Chondrocyte (in vitro differentiated cells): ENCODE measurements around the gene AKAP10. TPM values are rescaled to one million over a fixed set of nuclear protein-coding genes. Genes with fewer than 3 reads are reported as not detected.

Experiments used
- DNase-seq: peaks from one replicate; pipeline ENCODE4 v3.0.0; 2021; ENCODE audit warnings: mixed read lengths, low spot score
- H3K27ac Mint-ChIP-seq: one replicate; pipeline ENCODE4 v1.8.0; 2021; ENCODE audit warnings: mild to moderate bottlenecking, moderate library complexity, mixed read lengths; ENCODE audit not compliant: unreplicated experiment
- H3K27me3 Mint-ChIP-seq: 2 replicates; pipeline ENCODE4 v1.8.0; 2021; ENCODE audit warnings: low read depth, mixed read lengths
- H3K36me3 Mint-ChIP-seq: 2 replicates; pipeline ENCODE4 v1.8.0; 2021; ENCODE audit warnings: low read depth, mixed read lengths
- H3K4me1 Mint-ChIP-seq: 2 replicates; pipeline ENCODE4 v1.8.0; 2021; ENCODE audit warnings: low read depth, mild to moderate bottlenecking, mixed read lengths
- H3K4me3 Mint-ChIP-seq: one replicate; pipeline ENCODE4 v1.8.0; 2021; ENCODE audit warnings: mild to moderate bottlenecking, moderate library complexity, mixed read lengths; ENCODE audit not compliant: unreplicated experiment
- H3K9me3 Mint-ChIP-seq: 2 replicates; pipeline ENCODE4 v1.8.0; 2021; ENCODE audit warnings: low read depth, mixed read lengths
- total RNA-seq: library from RNA; stranded (reverse); gene quantifications from 3 replicates; pipeline ENCODE4 v1.2.1, GENCODE V29; 2021
- TF ChIP-seq, protein P1 (sequence below): fragments of 200-600 bp; sonication (generic); IDR thresholded peaks from 2 replicates; pipeline ENCODE4 v1.5.0; 2021; ENCODE audit warnings: antibody characterized with exemption, mild to moderate bottlenecking, moderate library complexity

The AKAP10 gene
- total RNA-seq, 1 donor from 2014 or later, result 25.7 TPM

GRCh38 chr17:19940722-19941464, 36.7 kb downstream of the AKAP10 start:
- no peak for DNase-seq
- TF ChIP-seq, protein P1, sequence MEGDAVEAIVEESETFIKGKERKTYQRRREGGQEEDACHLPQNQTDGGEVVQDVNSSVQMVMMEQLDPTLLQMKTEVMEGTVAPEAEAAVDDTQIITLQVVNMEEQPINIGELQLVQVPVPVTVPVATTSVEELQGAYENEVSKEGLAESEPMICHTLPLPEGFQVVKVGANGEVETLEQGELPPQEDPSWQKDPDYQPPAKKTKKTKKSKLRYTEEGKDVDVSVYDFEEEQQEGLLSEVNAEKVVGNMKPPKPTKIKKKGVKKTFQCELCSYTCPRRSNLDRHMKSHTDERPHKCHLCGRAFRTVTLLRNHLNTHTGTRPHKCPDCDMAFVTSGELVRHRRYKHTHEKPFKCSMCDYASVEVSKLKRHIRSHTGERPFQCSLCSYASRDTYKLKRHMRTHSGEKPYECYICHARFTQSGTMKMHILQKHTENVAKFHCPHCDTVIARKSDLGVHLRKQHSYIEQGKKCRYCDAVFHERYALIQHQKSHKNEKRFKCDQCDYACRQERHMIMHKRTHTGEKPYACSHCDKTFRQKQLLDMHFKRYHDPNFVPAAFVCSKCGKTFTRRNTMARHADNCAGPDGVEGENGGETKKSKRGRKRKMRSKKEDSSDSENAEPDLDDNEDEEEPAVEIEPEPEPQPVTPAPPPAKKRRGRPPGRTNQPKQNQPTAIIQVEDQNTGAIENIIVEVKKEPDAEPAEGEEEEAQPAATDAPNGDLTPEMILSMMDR, result no peak
- Mint-ChIP-seq H3K4me3 (no peak overlapping the region), H3K36me3 (peaks cover 15% of the 10 kb centered on the region), H3K9me3 (no peaks in the 10 kb centered on the region), H3K27ac (no peak overlapping the region), H3K27me3 (no peaks in the 10 kb centered on the region), H3K4me1 (peaks cover 23% of the 10 kb centered on the region)

DNA sequence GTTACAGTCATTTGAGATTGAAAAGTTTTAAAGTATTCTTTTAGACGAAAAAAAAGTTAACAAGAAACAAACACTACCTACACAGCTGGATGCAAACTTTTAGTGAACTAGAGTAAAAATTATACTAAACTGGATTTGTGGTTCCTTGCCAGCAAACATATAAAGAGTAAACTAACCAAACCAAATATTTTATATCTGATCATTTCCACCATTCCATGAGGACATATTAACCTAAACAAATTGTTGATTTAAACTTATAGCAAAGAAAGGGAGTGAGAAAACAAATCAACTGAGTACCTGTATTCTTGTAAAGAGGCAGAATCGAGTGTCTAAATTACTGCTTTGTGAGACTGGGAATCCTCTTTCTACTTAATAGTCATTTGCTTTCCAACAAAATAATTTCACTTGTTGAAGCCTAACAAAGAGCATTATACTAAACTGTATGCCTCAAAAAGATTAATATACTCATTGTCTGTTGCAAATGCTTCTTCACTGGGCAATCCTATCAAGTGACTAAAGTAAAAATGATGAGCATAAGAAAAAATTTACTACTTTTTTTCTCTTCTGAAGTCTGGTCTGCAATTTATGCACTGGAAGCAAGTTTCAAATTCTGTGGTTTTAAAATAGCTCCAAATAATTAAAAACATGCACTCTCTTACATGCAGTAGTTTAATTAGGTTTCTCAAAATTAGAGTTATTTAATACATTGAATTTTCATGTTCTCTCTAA, 37.5 kb downstream of the AKAP10 start:
- H3K27me3 Mint-ChIP-seq, result no peaks in the 10 kb centered on the region
- peaks cover 23% of the 10 kb centered on the region for H3K4me1 Mint-ChIP-seq
- TF ChIP-seq, protein P1, result no peak
- no peak overlapping the region for H3K4me3 Mint-ChIP-seq
- DNase-seq, result no peak
- no peaks in the 10 kb centered on the region for H3K9me3 Mint-ChIP-seq
- H3K27ac Mint-ChIP-seq, result no peak overlapping the region
- H3K36me3 Mint-ChIP-seq, result peaks cover 17% of the 10 kb centered on the region

DNA sequence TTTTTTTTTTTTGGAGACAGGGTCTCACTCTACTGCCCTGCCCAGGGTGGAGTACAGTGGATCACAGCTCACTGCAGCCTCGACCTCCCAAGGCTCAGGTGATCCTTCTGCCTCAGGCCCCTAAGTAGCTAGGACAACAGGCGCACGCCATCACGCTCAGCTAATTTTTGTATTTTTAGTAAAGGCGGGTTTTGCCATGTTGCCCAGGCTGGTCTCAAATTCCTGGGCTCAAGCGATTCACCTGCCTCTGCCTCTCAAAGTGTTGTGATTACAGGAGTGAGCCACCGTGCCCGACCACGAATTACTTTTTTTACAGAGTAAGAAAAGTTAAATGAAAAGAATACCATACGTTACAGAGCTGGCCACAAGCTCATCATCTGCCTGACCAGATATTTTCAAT, 38.9 kb downstream of the AKAP10 start:
- TF ChIP-seq, protein P1, result no peak
- Mint-ChIP-seq H3K4me3 (no peak overlapping the region), H3K4me1 (peaks cover 20% of the 10 kb centered on the region), H3K9me3 (no peaks in the 10 kb centered on the region), H3K27me3 (no peaks in the 10 kb centered on the region), H3K36me3 (peaks cover 12% of the 10 kb centered on the region), H3K27ac (no peak overlapping the region)
- no peak for DNase-seq

DNA sequence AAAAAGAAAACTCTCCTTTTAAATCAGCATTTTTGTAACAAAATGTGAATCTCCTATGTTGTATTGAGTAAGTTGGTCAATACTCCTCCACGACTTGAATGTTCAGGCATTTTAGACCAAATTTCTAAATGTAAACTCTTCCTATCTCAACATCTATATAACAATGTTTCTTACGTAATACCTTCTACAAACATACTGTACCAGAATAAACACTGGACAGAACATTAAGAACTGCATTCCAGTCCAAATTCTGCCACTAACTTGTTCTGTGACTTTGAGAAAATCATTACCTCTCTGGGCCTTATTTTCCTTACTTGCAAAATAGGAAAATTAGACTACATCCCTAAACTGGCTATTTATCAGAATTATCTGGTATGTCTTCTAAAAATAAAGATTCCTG, 40.1 kb downstream of the AKAP10 start:
- no peak for DNase-seq
- Mint-ChIP-seq H3K4me1 (peaks cover 25% of the 10 kb centered on the region), H3K36me3 (peaks cover 17% of the 10 kb centered on the region), H3K4me3 (no peak overlapping the region), H3K27me3 (no peaks in the 10 kb centered on the region), H3K27ac (no peak overlapping the region), H3K9me3 (no peaks in the 10 kb centered on the region)
- TF ChIP-seq, protein P1, result no peak

DNA sequence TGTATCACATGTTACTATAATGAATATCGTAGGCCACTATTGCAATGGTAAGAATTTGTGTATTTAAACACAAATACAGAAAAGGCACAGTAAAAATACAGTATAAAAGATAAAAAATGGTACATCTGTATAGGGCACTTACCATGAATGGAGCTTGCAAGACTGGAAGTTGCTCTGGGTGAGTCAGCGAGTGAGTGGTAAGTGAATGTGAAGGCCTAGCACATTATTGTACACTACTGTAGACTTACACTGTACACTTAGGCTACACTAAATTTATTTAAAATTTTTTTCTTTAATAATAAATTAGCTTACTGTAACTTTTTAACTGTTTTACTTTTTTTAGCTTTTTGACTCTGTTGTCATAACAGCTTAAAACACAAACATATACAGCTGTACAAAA, 42.5 kb downstream of the AKAP10 start:
- TF ChIP-seq, protein P1, result no peak
- Mint-ChIP-seq H3K27me3 (no peaks in the 10 kb centered on the region), H3K36me3 (peaks cover 26% of the 10 kb centered on the region), H3K4me1 (peaks cover 14% of the 10 kb centered on the region), H3K9me3 (no peaks in the 10 kb centered on the region), H3K27ac (no peak overlapping the region), H3K4me3 (no peak overlapping the region)
- DNase-seq, result no peak
